GM18505 (cell line): ENCODE results near the gene CCDC159.
A peak's percentile ranks its signal among the peaks of the same experiment; 100 is the strongest.

Experiments used
- ATAC-seq: cut with Tn5 transposase; IDR thresholded peaks from one replicate; pipeline ENCODE4 v1.9.1; 2021; ENCODE audit not compliant: unreplicated experiment
- POLR2A ChIP-seq: IDR thresholded peaks from 4 replicates; pipeline ENCODE4 v1.6.1; 2011; ENCODE audit warnings: borderline replicate concordance; ENCODE audit not compliant: insufficient read depth, insufficient read length; ENCODE audit errors: extremely low read depth

Gene CCDC159

DNA sequence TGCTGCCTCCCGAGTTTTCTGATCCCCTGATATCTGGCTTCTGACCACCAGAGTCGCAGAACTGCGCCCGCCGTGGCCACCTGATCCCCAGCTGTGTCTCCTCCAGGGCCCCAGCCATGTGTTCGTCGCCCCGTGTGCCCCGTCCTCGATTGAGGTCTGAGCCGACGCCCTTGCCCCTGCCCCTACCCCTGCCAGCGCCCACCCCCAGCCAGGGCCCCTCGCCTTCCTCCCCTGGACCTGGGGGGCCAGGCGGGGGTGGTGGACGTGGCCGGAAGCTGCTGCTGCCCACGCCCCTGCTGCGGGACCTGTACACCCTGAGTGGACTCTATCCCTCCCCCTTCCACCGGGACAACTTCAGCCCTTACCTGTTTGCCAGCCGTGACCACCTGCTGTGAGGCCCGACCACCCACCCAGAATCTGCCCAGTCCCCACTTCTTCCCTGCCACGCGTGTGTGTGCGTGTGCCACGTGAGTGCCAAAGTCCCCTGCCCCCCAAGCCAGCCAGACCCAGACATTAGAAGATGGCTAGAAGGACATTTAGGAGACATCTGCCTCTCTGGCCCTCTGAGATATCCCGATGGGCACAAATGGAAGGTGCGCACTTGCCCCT, 18.1 kb downstream of the CCDC159 start:
- ATAC-seq = no peak
- TF ChIP-seq POLR2A = no peak

DNA sequence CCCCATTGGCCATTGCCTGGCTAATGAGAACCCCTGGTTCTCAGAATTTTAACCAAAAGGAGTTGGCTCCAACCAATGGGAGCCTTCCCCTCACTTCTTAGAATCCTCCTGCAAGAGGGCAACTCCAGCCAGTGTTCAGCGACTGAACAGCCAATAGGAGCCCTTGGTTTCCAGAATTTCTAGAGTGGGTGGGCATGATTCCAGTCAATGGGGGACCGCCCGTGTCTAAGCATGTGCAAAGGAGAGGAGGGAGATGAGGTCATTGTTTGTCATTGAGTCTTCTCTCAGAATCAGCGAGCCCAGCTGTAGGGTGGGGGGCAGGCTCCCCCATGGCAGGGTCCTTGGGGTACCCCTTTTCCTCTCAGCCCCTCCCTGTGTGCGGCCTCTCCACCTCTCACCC, 18.6 kb downstream of the CCDC159 start:
- ATAC-seq = no peak
- no peak for TF ChIP-seq POLR2A

DNA sequence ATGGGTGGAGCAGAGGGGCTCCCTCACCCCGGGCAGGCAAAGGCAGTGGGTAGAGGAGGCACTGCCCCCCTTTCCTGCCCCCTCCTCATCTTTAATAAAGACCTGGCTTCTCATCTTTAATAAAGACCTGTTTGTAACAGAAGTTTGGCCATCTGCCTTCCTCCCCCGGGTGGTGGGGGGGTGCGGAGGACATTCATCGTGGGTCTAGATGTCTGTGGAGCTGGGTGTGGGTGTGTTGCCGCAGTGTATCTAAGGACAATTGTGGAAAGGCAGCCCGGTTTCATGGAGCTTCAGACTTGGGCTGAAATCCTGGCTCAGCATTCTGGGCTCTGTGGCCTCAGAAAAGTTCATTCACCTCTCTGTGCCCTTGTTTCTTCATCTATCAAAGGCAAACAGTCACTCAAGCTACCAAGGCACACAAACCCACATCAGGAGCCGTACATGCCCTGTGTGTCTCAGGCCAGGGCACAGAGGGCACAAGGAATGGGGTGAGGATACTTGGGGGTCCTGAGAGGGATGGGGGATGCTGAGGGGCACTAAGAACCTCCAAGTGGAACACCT, 19.3 kb downstream of the CCDC159 start:
- no peak for ATAC-seq
- TF ChIP-seq POLR2A = no peak

DNA sequence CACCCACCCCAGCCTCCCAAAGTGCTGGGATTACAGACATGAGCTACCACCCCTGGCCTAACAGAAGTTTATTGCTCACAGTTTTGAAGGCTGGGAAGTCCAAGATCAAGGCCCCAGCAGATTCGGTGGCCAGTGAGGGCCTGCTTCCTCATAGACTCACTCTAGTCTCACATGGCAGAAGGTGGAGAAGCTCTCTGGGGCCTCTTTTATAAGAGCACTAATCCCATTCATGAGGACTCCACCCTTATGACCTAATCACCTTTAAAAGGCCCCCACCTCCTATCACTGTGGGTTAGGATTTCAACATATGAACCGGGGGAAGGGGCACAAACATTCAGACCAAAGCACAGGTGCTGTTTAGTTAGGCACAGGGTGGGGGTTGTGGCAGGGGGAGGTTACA, 21.2 kb downstream of the CCDC159 start:
- no peak for ATAC-seq
- TF ChIP-seq POLR2A = no peak

DNA sequence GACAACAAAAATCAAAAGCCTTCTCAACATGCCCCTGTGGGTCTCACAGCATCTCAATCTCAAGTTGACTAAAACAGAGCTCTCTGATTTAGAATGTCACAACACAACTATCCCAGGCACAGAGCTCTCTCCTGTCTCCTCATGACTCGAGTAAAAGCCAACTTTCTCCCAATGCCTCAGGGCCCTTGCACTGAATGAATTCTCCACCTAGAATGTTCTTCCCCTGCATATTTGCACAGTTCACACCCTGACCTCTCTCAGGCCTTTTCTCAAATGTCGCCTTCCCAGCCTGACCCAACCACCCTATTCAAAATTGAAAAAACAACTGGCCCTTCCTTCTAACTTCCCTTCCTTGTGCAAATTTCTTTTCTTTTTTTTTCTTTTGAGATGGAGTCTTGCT, 24.4 kb downstream of the CCDC159 start:
- no peak for ATAC-seq

DNA sequence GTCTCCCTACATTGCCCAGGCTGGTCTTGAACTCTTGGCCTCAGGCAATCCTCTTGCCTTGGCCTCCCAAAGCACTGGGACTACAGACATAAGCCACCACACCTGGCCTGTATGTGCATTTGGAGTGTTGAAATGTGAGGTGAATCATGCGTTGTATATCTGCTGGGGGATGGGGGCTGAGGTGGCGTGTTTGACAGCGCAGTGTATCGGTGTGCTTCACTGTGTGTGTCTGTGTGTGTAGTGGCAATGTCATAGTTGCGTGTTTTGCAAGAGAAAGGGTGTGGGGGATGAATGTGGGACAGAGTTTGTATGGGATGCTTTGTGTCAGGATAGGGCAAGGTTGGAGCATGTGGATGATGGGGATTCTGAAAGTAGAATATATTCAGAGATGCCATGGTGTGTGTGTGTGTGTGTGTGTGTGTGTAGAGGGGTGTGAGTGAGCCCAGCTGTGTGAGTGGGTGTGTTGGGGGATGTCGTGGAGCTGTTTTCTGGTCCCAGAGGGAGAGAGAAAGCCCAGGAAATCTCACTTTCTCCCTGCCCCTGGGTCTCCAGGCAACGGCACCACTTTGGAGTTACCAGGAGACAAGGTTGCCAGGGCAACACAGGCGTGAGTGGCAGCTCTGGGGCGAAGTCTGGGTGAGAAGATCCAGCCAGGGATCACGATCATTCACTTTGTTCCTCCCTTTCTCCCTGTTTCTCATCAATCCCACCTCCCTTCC, 27.0 kb downstream of the CCDC159 start:
- no peak for TF ChIP-seq POLR2A
- ATAC-seq = no peak

More for the DNA sequence above, 24.4 kb downstream of the CCDC159 start:
- no peak for TF ChIP-seq POLR2A

DNA sequence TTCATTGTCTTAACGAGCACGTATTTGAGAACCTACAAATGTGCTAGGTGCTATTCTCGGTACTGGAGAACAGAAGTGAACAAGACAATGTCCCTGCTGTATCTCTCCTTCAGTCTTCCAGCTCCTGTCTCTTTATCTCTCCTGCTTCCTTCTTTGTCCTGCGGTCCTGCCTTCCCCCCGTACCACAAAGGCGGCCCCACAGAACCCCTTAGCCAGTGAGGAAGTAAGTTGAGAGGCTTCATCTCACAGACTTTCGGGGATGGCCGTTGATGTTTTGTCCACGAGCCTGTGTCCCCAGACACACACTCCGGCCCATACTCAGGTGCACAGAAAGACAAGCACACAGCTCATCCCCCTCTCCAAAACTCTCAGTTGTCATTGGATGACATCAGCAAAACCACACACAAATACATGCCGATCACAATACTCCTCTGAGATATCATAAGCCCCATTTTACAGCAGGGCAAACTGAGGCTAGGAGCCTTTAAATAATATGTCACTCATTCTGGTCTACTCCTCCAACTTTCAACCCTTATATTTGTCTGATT, 27.6 kb downstream of the CCDC159 start:
- TF ChIP-seq POLR2A = no peak
- no peak for ATAC-seq

DNA sequence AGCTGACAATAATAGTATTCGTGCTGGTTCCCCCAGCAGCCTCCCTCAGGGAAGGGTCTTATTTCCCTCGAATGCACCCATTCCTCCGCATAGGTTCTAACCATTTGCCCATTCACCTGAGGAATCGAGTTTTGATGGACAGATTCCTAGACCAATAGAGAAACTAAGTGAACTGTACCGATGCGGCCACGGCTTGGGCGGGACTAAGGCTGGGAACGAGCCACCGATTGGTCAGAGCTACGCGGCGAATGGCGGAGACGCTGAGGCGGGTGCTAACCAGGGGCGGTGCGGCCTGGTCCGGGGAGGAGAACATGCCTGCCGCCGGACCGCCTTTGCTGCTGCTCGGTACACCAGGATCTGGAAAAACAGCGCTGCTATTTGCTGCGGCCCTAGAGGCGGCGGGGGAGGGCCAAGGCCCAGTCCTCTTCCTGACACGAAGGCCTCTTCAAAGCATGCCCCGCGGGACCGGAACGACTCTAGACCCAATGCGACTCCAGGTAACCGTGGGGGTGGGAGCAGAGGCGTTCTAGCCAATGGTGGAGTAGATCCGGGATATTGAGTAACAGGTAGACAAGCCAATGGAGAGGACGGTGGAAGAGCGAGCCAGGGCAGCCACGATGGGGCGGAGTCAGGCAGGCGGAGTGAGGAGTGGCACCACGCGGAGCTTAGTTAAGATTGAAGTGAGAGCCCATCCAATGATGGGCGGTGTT, 28.3 kb downstream of the CCDC159 start, which contains the start of gene SWSAP1:
Gene SWSAP1, plus strand, starts transcription at position 234 of the 710 bp plus-strand sequence. Its CDS starts 15 bp downstream, at position 249.
- TF ChIP-seq POLR2A = peak; percentile 88

DNA sequence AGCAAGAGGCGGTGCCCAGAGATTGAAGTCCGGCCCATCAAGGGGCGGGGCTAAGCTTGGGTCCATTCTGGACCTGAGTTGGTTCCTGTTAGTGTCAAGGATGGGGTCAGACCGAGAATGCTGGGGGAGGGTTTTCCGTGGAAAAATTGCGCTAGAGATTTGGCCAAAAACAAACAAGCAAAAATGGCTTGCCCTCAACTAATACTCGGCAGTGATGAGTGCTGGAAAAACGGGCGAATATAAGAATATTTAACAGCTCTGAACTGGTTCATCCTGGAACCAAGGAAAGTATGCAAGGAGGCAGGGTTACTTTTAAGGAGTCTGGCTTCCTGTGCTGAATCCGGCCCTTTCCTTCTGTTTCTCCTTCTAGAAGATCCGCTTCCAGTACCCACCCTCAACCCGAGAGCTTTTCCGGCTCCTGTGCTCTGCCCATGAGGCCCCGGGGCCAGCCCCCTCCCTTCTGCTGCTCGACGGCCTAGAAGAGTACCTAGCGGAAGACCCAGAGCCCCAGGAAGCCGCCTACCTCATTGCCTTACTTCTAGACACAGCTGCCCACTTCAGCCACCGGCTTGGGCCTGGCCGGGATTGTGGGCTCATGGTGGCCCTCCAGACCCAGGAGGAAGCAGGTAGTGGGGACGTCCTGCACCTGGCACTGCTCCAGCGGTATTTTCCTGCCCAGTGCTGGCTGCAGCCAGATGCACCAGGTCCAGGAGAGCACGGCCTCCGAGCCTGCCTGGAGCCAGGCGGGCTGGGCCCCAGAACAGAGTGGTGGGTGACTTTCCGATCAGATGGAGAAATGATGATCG, 29.0 kb downstream of the CCDC159 start:
- peak; percentile 67 for TF ChIP-seq POLR2A

More for the DNA sequence above, 28.3 kb downstream of the CCDC159 start, which contains the start of gene SWSAP1:
- peak; percentile 78 for ATAC-seq

DNA sequence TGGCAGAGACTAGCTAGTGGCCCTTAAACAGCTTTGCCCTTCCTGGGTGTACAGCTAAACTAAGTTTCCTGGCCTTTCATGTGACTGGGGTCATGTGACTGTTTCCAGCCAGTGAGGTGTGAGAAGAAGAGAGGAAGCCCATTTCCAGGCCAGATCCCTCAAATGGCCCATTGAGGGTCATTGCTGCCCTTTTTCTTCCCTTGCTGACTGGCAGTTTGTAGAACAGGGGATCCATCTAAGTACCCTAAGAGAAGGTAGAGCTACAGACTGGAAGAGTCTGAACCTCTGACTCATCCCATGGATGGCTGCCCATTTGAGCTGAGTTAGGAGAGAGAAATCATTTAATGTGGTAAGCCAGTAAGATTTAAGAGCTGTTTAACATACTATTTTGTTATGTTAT, 30.9 kb downstream of the CCDC159 start:
- TF ChIP-seq POLR2A = no peak
- ATAC-seq = no peak

More for the DNA sequence above, 29.0 kb downstream of the CCDC159 start:
- ATAC-seq = no peak

DNA sequence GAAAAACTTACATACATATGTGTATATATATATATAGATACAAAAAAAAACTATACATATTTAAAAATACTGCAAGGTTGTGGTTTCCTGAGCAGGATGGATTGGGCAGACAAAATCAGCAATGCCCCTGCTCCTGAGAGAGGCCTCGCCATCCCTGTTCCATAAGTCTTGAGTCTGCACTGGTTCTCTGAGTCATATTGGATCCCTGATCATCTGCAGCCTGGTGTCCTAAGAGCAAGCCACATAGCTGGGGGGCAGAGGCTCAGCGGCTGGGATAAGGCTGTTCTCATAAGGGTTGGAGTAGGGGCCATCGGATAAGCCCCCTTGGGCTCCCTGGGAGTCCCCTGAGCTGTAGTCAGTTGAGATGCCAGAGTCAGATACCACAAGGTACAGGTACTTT, 31.4 kb downstream of the CCDC159 start:
- no peak for ATAC-seq
- TF ChIP-seq POLR2A = no peak
